ENCODE results near the gene TMEM52.
"Not testable (repeated sequence)": the region's sequence is repeated elsewhere in the genome, so short reads cannot be mapped to it uniquely, and the experiment has no call there.

Gene TMEM52

GRCh38 chr1:1889090-1889750 lies 29.9 kb downstream of the TMEM52 start:
- Histone ChIP-seq H3K27ac (ENCODE audit: poor library complexity, severe bottlenecking) (peak overlapping the region; percentile 91), H3K9me3 (ENCODE audit: severe bottlenecking) (no peaks in the 10 kb centered on the region), H3K27me3 (ENCODE audit: insufficient read depth, poor library complexity, severe bottlenecking) (no peaks in the 10 kb centered on the region), H3K36me3 (ENCODE audit: low read depth) (peaks cover 16% of the 10 kb centered on the region), H3K4me1 (ENCODE audit: insufficient read depth, poor library complexity, severe bottlenecking) (peaks cover 24% of the 10 kb centered on the region), H3K4me3 (ENCODE audit: severe bottlenecking) (peak overlapping the region; percentile 99)
- ATAC-seq (ENCODE audit: low read depth) (no peak), DNase-seq (ENCODE audit: low spot score) (no peak)
- TF ChIP-seq CTCF (IDR thresholded peaks at IDR 0.05; ENCODE audit: poor library complexity, severe bottlenecking) = no peak

GRCh38 chr1:1883890-1884289 lies 35.2 kb downstream of the TMEM52 start:
- H3K9me3 ChIP-seq (ENCODE audit: severe bottlenecking); DNase-seq (ENCODE audit: low spot score); H3K27me3 ChIP-seq (ENCODE audit: insufficient read depth, poor library complexity, severe bottlenecking); ATAC-seq (ENCODE audit: low read depth); H3K4me3 ChIP-seq (ENCODE audit: severe bottlenecking); H3K27ac ChIP-seq (ENCODE audit: poor library complexity, severe bottlenecking): not testable (repeated sequence)
- peaks cover 13% of the 10 kb centered on the region for H3K4me1 ChIP-seq (ENCODE audit: insufficient read depth, poor library complexity, severe bottlenecking)
- H3K36me3 ChIP-seq (ENCODE audit: low read depth) = peaks cover 36% of the 10 kb centered on the region

- ATAC-seq (ENCODE audit: low read depth) (no peak), DNase-seq (ENCODE audit: low spot score) (no peak)
- H3K27me3 ChIP-seq (ENCODE audit: insufficient read depth, poor library complexity, severe bottlenecking) = no peaks in the 10 kb centered on the region
- H3K27ac ChIP-seq (ENCODE audit: poor library complexity, severe bottlenecking) = no peak overlapping the region
- no peak overlapping the region for H3K4me3 ChIP-seq (ENCODE audit: severe bottlenecking)
- H3K4me1 ChIP-seq (ENCODE audit: insufficient read depth, poor library complexity, severe bottlenecking) = peaks cover 7% of the 10 kb centered on the region
- peaks cover 37% of the 10 kb centered on the region for H3K36me3 ChIP-seq (ENCODE audit: low read depth)
- no peaks in the 10 kb centered on the region for H3K9me3 ChIP-seq (ENCODE audit: severe bottlenecking)
- TF ChIP-seq CTCF (IDR thresholded peaks at IDR 0.05; ENCODE audit: poor library complexity, severe bottlenecking) = no peak
Observed at GRCh38 chr1:1883092-1883873, 35.8 kb downstream of the TMEM52 start.

- ATAC-seq (ENCODE audit: low read depth) = no peak; the same call in 2 of the 3 replicates
- no peak for TF ChIP-seq CTCF (IDR thresholded peaks at IDR 0.05; ENCODE audit: poor library complexity, severe bottlenecking)
Observed at GRCh38 chr1:1881727-1882126, 37.4 kb downstream of the TMEM52 start.

GRCh38 chr1:1880617-1881312 lies 38.3 kb downstream of the TMEM52 start:
- Histone ChIP-seq H3K27me3 (ENCODE audit: insufficient read depth, poor library complexity, severe bottlenecking) (no peaks in the 10 kb centered on the region), H3K4me1 (ENCODE audit: insufficient read depth, poor library complexity, severe bottlenecking) (no peaks in the 10 kb centered on the region), H3K9me3 (ENCODE audit: severe bottlenecking) (no peaks in the 10 kb centered on the region), H3K27ac (ENCODE audit: poor library complexity, severe bottlenecking) (no peak overlapping the region), H3K36me3 (ENCODE audit: low read depth) (peaks cover 47% of the 10 kb centered on the region), H3K4me3 (ENCODE audit: severe bottlenecking) (no peak overlapping the region)
- DNase-seq (ENCODE audit: low spot score) (no peak), ATAC-seq (ENCODE audit: low read depth) (no peak)
- no peak for TF ChIP-seq CTCF (IDR thresholded peaks at IDR 0.05; ENCODE audit: poor library complexity, severe bottlenecking)

More at GRCh38 chr1:1881727-1882126, 37.4 kb downstream of the TMEM52 start:
- no peak for DNase-seq (ENCODE audit: low spot score)
- Histone ChIP-seq H3K27me3 (ENCODE audit: insufficient read depth, poor library complexity, severe bottlenecking) (no peaks in the 10 kb centered on the region), H3K27ac (ENCODE audit: poor library complexity, severe bottlenecking) (no peak overlapping the region), H3K9me3 (ENCODE audit: severe bottlenecking) (no peaks in the 10 kb centered on the region), H3K4me3 (ENCODE audit: severe bottlenecking) (no peak overlapping the region), H3K4me1 (ENCODE audit: insufficient read depth, poor library complexity, severe bottlenecking) (no peaks in the 10 kb centered on the region), H3K36me3 (ENCODE audit: low read depth) (peaks cover 37% of the 10 kb centered on the region)
